ENCODE results near the gene MSANTD1.

MSANTD1 gene

GRCh38 chr4:3304831-3305609 lies 56.1 kb downstream of the MSANTD1 start:
- DNase-seq, result no peak

DNA sequence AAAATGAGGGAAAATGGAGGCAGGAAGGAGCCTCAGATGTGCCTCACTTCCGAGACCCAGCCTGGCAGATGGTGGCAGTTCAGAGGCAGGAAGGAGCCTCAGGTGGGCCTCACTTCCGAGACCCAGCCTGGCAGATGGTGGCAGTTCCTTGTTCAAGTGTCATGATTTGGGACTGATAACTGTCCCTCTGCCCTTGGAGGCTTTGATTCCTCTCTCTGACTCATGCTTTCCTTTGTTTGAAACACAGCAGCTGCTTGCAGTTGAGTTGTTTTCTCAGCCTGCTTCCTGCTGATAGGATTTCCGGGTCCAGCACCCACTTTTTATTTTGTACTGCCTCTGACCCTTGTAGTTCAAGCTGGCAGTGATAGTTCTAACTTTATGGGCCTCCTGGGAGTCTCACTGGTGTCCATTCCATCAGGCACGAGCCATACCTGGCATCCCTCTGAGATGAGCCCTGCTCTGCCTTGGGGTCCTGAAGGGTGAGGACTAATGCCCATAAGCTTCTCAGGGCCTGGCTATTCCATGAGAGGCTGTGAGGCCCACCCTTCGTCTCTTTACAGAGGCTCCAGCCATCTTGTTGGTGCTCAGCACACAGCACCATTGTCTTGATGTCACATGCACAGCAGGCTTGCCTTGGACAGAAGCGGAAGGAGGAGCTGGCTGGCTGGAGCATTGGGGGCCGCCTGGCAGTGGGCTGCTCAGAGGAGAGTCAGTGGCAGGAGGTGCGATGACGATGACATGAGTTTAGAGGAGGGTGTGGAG lies 56.8 kb downstream of the MSANTD1 start:
- DNase-seq, result no peak

Data from stimulated activated CD4-positive, alpha-beta T cell treated with anti-CD3 and anti-CD28 coated beads, Interleukin-2, amount 100 ng/mL, for 48 hours (primary cell).